Spleen (tissue), 11 donors: ENCODE data around the gene PRMT1. TPM values are rescaled to one million over a fixed set of nuclear protein-coding genes. Genes with fewer than 3 reads are reported as not detected.

Source experiments
- DNase-seq: peaks from one replicate; pipeline ENCODE4 v3.0.0-alpha.2; 2020
- H3K27ac ChIP-seq, 8 donors: fragments of 200-600 bp; sonication (generic) in 7 of 8; 1 replicate in 4 of 8; 2 replicates in 4 of 8; pipeline versions ENCODE4 v1.5.0 to v1.8.0; 2016 to 2021; ENCODE audit warnings: inconsistent platforms in 4 of 8, mild to moderate bottlenecking in 4 of 8, moderate library complexity in 1 of 8
- H3K27me3 ChIP-seq, 7 donors: fragments of 200-600 bp; sonication (generic) in 6 of 7; replicated peaks in 1 of 7; 1 replicate in 4 of 7; 2 replicates in 3 of 7; pipeline versions ENCODE4 v1.5.0 to v1.8.0; 2016 to 2021; ENCODE audit warnings: inconsistent platforms in 3 of 7, mild to moderate bottlenecking in 1 of 7
- H3K36me3 ChIP-seq, 6 donors: fragments of 200-600 bp; sonication (generic) in 5 of 6; 1 replicate in 4 of 6; 2 replicates in 2 of 6; pipeline versions ENCODE4 v1.5.0 to v1.8.0; 2016 to 2021; ENCODE audit warnings: inconsistent platforms in 2 of 6
- H3K4me1 ChIP-seq, 6 donors: fragments of 200-600 bp; sonication (generic) in 5 of 6; 1 replicate in 3 of 6; 2 replicates in 3 of 6; pipeline versions ENCODE4 v1.5.0 to v1.8.0; 2016 to 2021; ENCODE audit warnings: inconsistent platforms in 3 of 6
- H3K4me3 ChIP-seq, 8 donors: fragments of 200-600 bp; sonication (generic) in 7 of 8; 1 replicate in 4 of 8; 2 replicates in 4 of 8; pipeline versions ENCODE4 v1.5.0 to v1.8.0; 2016 to 2021; ENCODE audit warnings: inconsistent platforms in 4 of 8, mild to moderate bottlenecking in 4 of 8, moderate library complexity in 2 of 8
- H3K9me3 ChIP-seq, 8 donors: fragments of 200-600 bp; sonication (generic) in 7 of 8; 1 replicate in 4 of 8; 2 replicates in 4 of 8; pipeline versions ENCODE4 v1.5.0 to v1.8.0; 2016 to 2021; ENCODE audit warnings: inconsistent platforms in 4 of 8
- POLR2A ChIP-seq, 3 donors: fragments of 450-650 bp; IDR thresholded peaks; one replicate each; pipeline ENCODE4 v1.5.1; 2017; ENCODE audit warnings: antibody characterized with exemption in 3 of 3, mild to moderate bottlenecking in 1 of 3
- POLR2AphosphoS5 ChIP-seq, 3 donors: sonication (generic); formaldehyde crosslinking; IDR thresholded peaks; one replicate each; pipeline ENCODE4 v1.5.1; 2017; ENCODE audit warnings: antibody characterized with exemption in 3 of 3
- WGBS, 5 donors: extraction: QIAGEN DNeasy Blood & Tissue Kit in 3 of 5; methylation state at CpG; one replicate each; pipeline versions ENCODE4 v1.1.5 to v1.1.7; 2013 to 2018; 5-methylcytosine and 5-hydroxymethylcytosine counted together
- intact Hi-C: fragments of 100-400 bp; cut with DNase I; formaldehyde crosslinking; loops from one replicate; pipeline ENCODE4 v1.15.0; 2023; ENCODE audit warnings: low total_unique reads
- polyA plus RNA-seq, 3 donors: library from polyadenylated mRNA; stranded (reverse); fragments of 200-250 nt; gene quantifications; one replicate each; pipeline ENCODE4 v1.2.1, GENCODE V29; 2013
- total RNA-seq, 7 donors: library from RNA; depleted of rRNA in 3 of 7; stranded (reverse); fragments of >200 nt in 3 of 7; fragmentation: NEBNext Ultra II Directional in 4 of 7; extraction: Animal tissue kit (Norgen Biotek cat#: 25700) in 4 of 7; gene quantifications; one replicate each; pipeline versions ENCODE4 v1.1.0 to v1.2.1, GENCODE V29; 2016 to 2021
- TF ChIP-seq, protein P1 (sequence below), 11 experiments: fragments of 200-600 bp in 7 of 11; fragments of 450-650 bp in 4 of 11; sonication (generic) in 4 of 11; IDR thresholded peaks in 8 of 11; conservative IDR thresholded peaks in 3 of 11; 1 replicate in 7 of 11; 2 replicates in 4 of 11; pipeline versions ENCODE4 v1.4.0 to v1.8.0; 2016 to 2021; ENCODE audit warnings: antibody characterized with exemption in 11 of 11, inconsistent platforms in 4 of 11, mild to moderate bottlenecking in 1 of 11
- donor health status: healthy with polysubstance abuse.
- donor health status: DM: no; HTN: no; CAD: no; lungs with moderate emphysema.
- donor health status: DM: no; HTN: no; CAD: no.
- donor health status: Bipolar disorder and iron deficiency.
- donor health status: healthy.
- donor health status: DM: no; HTN: no; CAD: no.
- donor health status: DM: yes; HTN: yes; CAD: no.

PRMT1 gene
- total and polyA plus RNA-seq, 10 donors: 108 to 175 (median 124) TPM

DNA sequence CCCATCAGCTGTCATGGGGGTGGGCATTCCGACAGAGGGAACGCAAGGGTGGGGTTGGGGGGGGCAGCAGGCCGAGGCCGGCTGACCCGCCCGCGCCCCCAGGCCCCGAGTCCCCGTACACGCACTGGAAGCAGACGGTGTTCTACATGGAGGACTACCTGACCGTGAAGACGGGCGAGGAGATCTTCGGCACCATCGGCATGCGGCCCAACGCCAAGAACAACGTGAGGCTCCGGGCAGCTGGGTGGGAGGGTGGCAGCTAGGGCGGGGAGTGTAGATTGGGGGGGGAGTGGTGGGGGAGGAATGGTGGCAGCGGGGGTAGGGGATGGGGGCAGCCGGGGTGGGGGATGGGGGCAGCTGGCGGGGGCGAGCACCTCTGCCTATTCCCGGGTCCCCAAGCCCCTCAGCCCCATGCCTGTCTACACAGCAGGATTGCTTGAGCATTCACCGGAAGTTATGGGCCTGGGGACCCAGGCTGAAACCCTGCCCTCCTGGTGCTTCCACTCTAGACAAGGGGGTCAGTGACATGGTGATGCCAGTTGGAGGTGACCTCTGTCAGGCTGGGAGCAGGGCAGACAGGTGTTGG is 9.5 kb downstream of the PRMT1 start:
- no peak for DNase-seq
- Histone ChIP-seq H3K4me1 (peaks cover 21 to 81% (median 48%) of the 10 kb centered on the region in 6 donors), H3K36me3 (peaks cover 4 to 75% (median 59%) of the 10 kb centered on the region in 6 donors), H3K4me3 (peak overlapping the region in 2 of 8 donors; percentile 2 to 72), H3K27ac (peak overlapping the region in 5 of 8 donors; percentile 73 to 83 (median 81)), H3K27me3 (peaks cover 0 to 26% (median 16%) of the 10 kb centered on the region in 7 donors), H3K9me3 (no peaks in the 10 kb centered on the region)
- peak in 1 of 3 donors; percentile 2 for TF ChIP-seq POLR2AphosphoS5 (IDR thresholded peaks at IDR 0.05)
- TF ChIP-seq, protein P1, sequence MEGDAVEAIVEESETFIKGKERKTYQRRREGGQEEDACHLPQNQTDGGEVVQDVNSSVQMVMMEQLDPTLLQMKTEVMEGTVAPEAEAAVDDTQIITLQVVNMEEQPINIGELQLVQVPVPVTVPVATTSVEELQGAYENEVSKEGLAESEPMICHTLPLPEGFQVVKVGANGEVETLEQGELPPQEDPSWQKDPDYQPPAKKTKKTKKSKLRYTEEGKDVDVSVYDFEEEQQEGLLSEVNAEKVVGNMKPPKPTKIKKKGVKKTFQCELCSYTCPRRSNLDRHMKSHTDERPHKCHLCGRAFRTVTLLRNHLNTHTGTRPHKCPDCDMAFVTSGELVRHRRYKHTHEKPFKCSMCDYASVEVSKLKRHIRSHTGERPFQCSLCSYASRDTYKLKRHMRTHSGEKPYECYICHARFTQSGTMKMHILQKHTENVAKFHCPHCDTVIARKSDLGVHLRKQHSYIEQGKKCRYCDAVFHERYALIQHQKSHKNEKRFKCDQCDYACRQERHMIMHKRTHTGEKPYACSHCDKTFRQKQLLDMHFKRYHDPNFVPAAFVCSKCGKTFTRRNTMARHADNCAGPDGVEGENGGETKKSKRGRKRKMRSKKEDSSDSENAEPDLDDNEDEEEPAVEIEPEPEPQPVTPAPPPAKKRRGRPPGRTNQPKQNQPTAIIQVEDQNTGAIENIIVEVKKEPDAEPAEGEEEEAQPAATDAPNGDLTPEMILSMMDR (IDR thresholded peaks at IDR 0.05 in 8 of 11, conservative IDR thresholded peaks at IDR 0.05 in 3 of 11): no peak
- intact Hi-C loops: no loop called here
- 86 to 91% (median 90%) methylated on average over 9 to 27 of the region's 27 CpGs for WGBS, 5 donors

DNA sequence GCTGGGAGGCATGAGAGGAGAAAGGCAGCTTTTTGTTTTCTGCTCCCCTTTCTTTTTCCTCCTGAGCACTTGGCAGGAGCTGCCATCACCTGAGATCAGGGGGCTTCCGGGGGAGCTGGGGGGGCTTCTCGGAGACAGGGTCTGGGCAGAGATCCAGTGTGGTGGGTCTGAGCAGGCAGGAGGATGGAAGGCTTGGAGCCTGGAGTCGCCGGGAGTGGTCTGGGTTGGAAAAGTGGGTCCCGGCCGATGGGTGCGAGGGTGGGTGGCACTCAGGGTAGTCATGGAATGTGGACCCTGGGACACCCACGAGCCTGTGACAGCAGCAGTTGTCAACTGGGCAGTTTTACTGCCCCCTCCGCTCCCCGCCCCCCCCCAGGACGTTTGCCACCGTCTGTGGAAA is 10.1 kb downstream of the PRMT1 start:
- peak in 1 of 3 donors; percentile 7 for TF ChIP-seq POLR2AphosphoS5 (IDR thresholded peaks at IDR 0.05)
- TF ChIP-seq, protein P1 (IDR thresholded peaks at IDR 0.05 in 8 of 11, conservative IDR thresholded peaks at IDR 0.05 in 3 of 11): no peak
- peaks cover 22 to 82% (median 51%) of the 10 kb centered on the region in 6 donors for H3K4me1 ChIP-seq
- peaks cover 4 to 70% (median 54%) of the 10 kb centered on the region in 6 donors for H3K36me3 ChIP-seq
- H3K9me3 ChIP-seq: no peaks in the 10 kb centered on the region
- peak overlapping the region in 1 of 8 donors; percentile 72 for H3K4me3 ChIP-seq
- H3K27me3 ChIP-seq: peaks cover 0 to 31% (median 16%) of the 10 kb centered on the region in 7 donors
- peak overlapping the region in 5 of 8 donors; percentile 73 to 83 (median 81) for H3K27ac ChIP-seq
- 52 to 62% (median 62%) methylated on average over 9 to 12 of the region's 12 CpGs for whole genome bisulfite sequencing, 5 donors
- DNase-seq: no peak
- intact Hi-C loops: no loop called here

DNA sequence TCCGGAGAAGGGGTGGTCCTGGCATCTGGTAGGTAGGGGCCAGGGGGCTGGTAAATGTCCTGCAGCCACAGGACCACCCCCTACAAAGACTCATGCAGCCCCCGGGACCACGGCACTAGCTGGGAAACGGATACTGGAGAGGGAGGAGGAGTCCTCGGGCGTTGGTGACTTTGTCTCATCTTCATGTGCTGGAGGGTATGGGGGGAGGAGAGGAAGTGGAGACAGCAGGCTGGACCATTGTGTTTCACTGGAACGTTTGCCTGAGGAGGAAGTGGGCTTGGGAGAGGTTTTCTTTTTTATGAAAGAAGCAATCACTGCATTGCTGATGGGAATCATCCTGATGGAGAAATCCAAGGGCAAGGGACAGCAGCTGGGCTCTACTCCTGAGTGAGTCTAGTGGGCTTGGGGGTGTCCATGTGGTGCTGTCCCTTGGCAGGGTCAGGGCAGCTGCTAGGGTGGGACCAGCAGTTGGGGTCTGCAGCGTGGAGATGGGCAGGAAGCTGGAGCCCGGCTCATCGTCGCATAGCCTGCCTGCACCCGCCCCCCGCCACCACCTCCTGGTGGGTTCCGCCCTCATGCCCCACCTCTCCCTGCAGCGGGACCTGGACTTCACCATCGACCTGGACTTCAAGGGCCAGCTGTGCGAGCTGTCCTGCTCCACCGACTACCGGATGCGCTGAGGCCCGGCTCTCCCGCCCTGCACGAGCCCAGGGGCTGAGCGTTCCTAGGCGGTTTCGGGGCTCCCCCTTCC is 10.7 kb downstream of the PRMT1 start:
- TF ChIP-seq, protein P1 (IDR thresholded peaks at IDR 0.05 in 8 of 11, conservative IDR thresholded peaks at IDR 0.05 in 3 of 11): no peak
- no peak for TF ChIP-seq POLR2A (IDR thresholded peaks at IDR 0.05)
- peak; percentile 3 to 68 (median 41) for TF ChIP-seq POLR2AphosphoS5 (IDR thresholded peaks at IDR 0.05)
- peaks cover 22 to 85% (median 51%) of the 10 kb centered on the region in 6 donors for H3K4me1 ChIP-seq
- H3K27me3 ChIP-seq: peaks cover 0 to 37% (median 16%) of the 10 kb centered on the region in 7 donors
- 49 to 57% (median 51%) methylated on average over 15 to 26 of the region's 26 CpGs for WGBS, 5 donors
- DNase-seq: no peak
- H3K36me3 ChIP-seq: peaks cover 4 to 64% (median 48%) of the 10 kb centered on the region in 6 donors
- H3K4me3 ChIP-seq: peak overlapping the region in 4 of 8 donors; percentile 11 to 72 (median 39)
- H3K9me3 ChIP-seq: no peaks in the 10 kb centered on the region
- intact Hi-C loops: no loop called here
- H3K27ac ChIP-seq: peak overlapping the region in 6 of 8 donors; percentile 70 to 83 (median 80)
